D721Med (cell line): Measurements from ENCODE around the gene MAN1A1.

Source experiments
- DNase-seq: peaks from one replicate; pipeline ENCODE4 v3.0.0; 2011; ENCODE audit warnings: low spot score; ENCODE audit not compliant: insufficient read length
- FAIRE-seq: peaks from 2 replicates; lab custom pipeline; 2011; peaks lifted over from hg19 to GRCh38; lab: Jason Lieb, UNC
- TF ChIP-seq, protein P1 (sequence below): IDR thresholded peaks from 2 replicates; pipeline ENCODE4 v1.5.1; 2012; ENCODE audit warnings: mild to moderate bottlenecking, control low read depth; ENCODE audit not compliant: insufficient read depth; ENCODE audit errors: missing control alignments

The MAN1A1 gene

DNA sequence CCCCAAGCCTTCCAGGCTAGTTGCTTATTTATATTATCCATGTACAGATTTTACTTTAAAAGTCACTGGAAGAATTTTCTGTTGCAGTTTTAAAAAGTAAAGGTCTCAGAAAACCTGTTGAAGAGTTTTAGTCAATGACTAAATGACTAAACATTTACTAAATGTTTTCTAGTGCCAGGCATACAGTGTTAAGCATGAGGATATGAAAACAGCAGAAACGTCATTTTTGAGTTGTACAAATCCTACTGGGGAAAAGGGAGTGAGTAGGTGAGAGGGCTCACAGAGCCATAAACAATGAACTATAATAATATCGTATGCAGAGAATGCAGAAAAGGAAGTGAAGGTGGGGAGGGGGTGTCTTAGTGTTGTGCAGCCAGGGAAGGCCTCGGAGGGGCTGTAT is 66.3 kb downstream of the MAN1A1 start:
- FAIRE-seq (no peak), DNase-seq (no peak)
- TF ChIP-seq, protein P1, sequence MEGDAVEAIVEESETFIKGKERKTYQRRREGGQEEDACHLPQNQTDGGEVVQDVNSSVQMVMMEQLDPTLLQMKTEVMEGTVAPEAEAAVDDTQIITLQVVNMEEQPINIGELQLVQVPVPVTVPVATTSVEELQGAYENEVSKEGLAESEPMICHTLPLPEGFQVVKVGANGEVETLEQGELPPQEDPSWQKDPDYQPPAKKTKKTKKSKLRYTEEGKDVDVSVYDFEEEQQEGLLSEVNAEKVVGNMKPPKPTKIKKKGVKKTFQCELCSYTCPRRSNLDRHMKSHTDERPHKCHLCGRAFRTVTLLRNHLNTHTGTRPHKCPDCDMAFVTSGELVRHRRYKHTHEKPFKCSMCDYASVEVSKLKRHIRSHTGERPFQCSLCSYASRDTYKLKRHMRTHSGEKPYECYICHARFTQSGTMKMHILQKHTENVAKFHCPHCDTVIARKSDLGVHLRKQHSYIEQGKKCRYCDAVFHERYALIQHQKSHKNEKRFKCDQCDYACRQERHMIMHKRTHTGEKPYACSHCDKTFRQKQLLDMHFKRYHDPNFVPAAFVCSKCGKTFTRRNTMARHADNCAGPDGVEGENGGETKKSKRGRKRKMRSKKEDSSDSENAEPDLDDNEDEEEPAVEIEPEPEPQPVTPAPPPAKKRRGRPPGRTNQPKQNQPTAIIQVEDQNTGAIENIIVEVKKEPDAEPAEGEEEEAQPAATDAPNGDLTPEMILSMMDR, result no peak

DNA sequence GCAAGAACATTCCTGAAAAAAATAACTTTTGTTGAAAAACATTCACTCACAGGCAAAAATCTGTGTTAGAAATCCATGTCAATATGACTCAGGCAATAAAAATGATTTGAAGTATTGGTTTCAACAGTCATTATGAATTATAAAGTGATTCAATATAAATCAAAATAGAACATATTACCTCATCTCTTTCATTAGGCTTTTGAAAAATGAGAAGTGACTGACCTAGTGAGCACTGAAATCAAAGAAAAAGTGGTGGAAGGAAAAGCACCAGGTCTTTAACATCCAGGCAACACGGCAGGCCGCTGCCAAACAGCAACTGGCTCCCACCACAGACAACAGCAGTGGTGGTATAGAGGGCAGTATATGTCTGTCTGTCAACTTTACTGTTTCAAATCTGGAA is 68.9 kb downstream of the MAN1A1 start:
- TF ChIP-seq, protein P1, result no peak
- FAIRE-seq (no peak), DNase-seq (no peak)

DNA sequence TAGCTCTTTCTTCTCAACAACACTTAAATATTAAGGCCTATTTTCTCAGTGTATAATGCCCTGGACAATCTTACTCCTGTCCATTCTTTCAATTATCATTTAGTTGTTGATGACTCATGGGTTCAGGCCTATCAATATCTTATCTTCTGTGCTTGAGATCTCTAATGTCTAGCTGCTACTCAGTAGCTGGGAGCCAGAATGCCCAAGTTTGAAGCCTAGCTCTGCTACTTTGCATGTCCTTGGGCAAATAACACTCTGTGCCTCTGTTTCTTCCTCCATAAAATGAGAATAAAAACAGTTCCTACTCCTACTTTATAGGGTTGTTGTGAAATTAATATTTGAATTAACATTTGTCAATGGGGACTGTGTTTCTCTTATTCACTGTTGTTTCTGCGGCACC is 69.5 kb downstream of the MAN1A1 start:
- TF ChIP-seq, protein P1, result no peak
- no peak for FAIRE-seq
- DNase-seq, result no peak

DNA sequence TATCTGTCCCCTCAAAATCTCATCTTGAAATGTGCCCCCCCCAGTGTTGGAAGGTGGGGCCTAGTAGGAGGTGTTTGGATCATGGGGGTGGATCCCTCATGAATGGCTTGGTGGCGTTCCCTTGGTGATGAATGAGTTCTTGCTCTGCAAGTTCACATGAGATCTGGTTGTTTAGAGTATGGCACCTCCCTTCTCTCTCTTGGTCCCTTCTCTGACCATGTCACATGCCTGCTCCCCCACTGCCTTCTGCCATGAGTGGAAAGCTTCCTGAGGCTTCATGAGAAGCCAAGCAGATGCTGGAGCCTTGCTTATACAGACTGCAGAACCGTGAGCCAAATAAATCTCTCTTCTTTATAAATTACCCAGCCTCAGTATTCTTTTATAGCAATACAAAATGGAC is 70.9 kb downstream of the MAN1A1 start:
- TF ChIP-seq, protein P1, result no peak
- FAIRE-seq (no peak), DNase-seq (no peak)

DNA sequence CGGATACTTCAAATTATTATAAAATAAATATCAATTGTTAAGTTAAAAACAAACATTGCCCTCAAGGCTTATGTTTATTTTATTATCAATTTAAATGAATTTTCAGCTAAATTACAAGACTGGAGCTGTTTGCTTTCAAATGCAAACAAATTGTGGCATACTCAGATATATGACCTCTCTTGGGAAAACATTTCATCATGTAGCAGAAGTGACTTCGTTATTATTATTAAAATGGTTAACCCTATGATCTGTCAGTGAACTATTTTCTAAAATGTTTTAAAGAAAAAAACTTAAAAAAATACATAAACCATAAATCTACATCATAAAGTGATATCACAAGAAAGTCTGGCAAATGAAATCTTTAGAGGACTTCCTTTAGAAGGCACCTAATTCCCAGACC is 72.5 kb downstream of the MAN1A1 start:
- no peak for FAIRE-seq
- TF ChIP-seq, protein P1, result no peak
- DNase-seq, result no peak

DNA sequence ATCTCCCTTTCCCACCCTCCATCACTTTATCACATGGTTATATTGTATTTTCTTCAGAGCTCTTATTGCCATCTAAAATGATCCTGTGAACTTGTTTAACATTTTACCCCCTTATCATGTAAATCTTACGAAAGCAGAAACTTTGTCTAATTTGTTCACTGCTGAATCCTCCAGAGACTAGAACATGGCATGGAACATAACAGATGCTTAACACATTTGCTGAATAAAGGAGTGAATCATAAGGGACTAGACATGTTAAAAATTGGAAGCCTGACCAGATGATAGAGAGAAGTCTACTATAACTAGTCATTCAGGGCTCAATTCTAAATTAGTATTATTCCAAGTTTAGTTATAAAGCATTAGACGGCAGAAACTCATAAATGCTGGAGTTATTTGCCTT is 73.3 kb downstream of the MAN1A1 start:
- DNase-seq (no peak), FAIRE-seq (no peak)
- TF ChIP-seq, protein P1, result no peak

DNA sequence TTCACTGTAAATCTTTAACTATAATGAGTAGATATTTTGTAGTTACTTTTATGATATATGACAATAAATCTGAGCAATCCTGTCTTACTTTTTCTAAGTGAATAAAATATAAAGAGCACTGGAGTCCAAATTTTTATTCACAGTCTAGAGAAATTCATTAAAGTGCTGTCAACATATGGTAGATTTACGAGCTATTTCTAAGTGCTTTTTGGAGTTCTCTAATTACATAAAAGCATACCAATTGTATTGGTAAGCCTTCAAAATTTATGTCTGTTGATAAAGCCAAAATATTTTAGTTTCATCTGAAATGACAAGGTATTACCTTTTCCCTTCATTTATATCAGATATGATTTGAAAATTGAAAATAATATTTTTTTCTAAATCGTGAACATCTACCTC is 75.4 kb downstream of the MAN1A1 start:
- no peak for DNase-seq
- TF ChIP-seq, protein P1, result no peak
- no peak for FAIRE-seq
